Measurements from ENCODE around the gene CCSER1. TPM values are rescaled to one million over a fixed set of nuclear protein-coding genes. Genes with fewer than 3 reads are reported as not detected.

CCSER1 gene
- total and polyA plus RNA-seq, 7 donors: 0.06 to 2.5 (median 0.30) TPM

- Histone ChIP-seq H3K4me1 (no peaks in the 10 kb centered on the region), H3K4me3 (no peak overlapping the region), H3K27ac (no peak overlapping the region), H3K36me3 (ENCODE audit: insufficient read depth in 1 of 2, low read depth in 1 of 2) (no peaks in the 10 kb centered on the region), H3K9me3 (no peaks in the 10 kb centered on the region), H3K27me3 (ENCODE audit: insufficient read depth in 3 of 3, low read length in 2 of 3) (no peaks in the 10 kb centered on the region)
- TF ChIP-seq CTCF (IDR thresholded peaks at IDR 0.05): no peak
- DNase-seq: no peak
- ATAC-seq: no peak
- WGBS, 3 donors: 62 to 81% (median 73%) methylated on average over 2 of the region's 2 CpGs
- intact Hi-C loops (cut with DNase I): no loop called here
Observed at GRCh38 chr4:90441770-90442169, 314.6 kb downstream of the CCSER1 start.

- Histone ChIP-seq H3K27me3 (ENCODE audit: insufficient read depth in 3 of 3, low read length in 2 of 3) (no peaks in the 10 kb centered on the region), H3K9me3 (no peaks in the 10 kb centered on the region), H3K4me1 (no peaks in the 10 kb centered on the region), H3K27ac (no peak overlapping the region), H3K36me3 (ENCODE audit: insufficient read depth in 1 of 2, low read depth in 1 of 2) (no peaks in the 10 kb centered on the region), H3K4me3 (no peak overlapping the region)
- DNase-seq (no peak), ATAC-seq (no peak)
- 46 to 53% (median 48%) methylated on average over 2 of the region's 2 CpGs for WGBS, 3 donors
- TF ChIP-seq CTCF (IDR thresholded peaks at IDR 0.05): no peak
- intact Hi-C loops (cut with DNase I): no loop called here
Observed at GRCh38 chr4:90442619-90443018, 315.4 kb downstream of the CCSER1 start.

GRCh38 chr4:90443231-90443630, 316.0 kb downstream of the CCSER1 start:
- Histone ChIP-seq H3K36me3 (ENCODE audit: insufficient read depth in 1 of 2, low read depth in 1 of 2) (no peaks in the 10 kb centered on the region), H3K9me3 (no peaks in the 10 kb centered on the region), H3K4me3 (no peak overlapping the region), H3K4me1 (no peaks in the 10 kb centered on the region), H3K27ac (no peak overlapping the region), H3K27me3 (ENCODE audit: insufficient read depth in 3 of 3, low read length in 2 of 3) (no peaks in the 10 kb centered on the region)
- intact Hi-C loops (cut with DNase I): no loop called here
- WGBS, 3 donors: 91 to 98% (median 95%) methylated on average over 1 of the region's 1 CpG
- ATAC-seq (no peak), DNase-seq (no peak)
- no peak for TF ChIP-seq CTCF (IDR thresholded peaks at IDR 0.05)

- Histone ChIP-seq H3K27me3 (ENCODE audit: insufficient read depth in 3 of 3, low read length in 2 of 3) (no peaks in the 10 kb centered on the region), H3K9me3 (no peaks in the 10 kb centered on the region), H3K36me3 (ENCODE audit: insufficient read depth in 1 of 2, low read depth in 1 of 2) (no peaks in the 10 kb centered on the region), H3K27ac (no peak overlapping the region), H3K4me3 (no peak overlapping the region), H3K4me1 (no peaks in the 10 kb centered on the region)
- intact Hi-C loops (cut with DNase I): no loop called here
- ATAC-seq (no peak), DNase-seq (no peak)
- no peak for TF ChIP-seq CTCF (IDR thresholded peaks at IDR 0.05)
- WGBS, 3 donors: 91 to 98% (median 96%) methylated on average over 2 of the region's 2 CpGs
Observed at GRCh38 chr4:90444904-90445303, 317.7 kb downstream of the CCSER1 start.

- ATAC-seq (no peak), DNase-seq (no peak)
- H3K4me1 ChIP-seq: no peaks in the 10 kb centered on the region
- H3K9me3 ChIP-seq: no peaks in the 10 kb centered on the region
- intact Hi-C loops (cut with DNase I): no loop called here
- H3K27me3 ChIP-seq (ENCODE audit: insufficient read depth in 3 of 3, low read length in 2 of 3): no peaks in the 10 kb centered on the region
- TF ChIP-seq CTCF (IDR thresholded peaks at IDR 0.05): no peak
- H3K4me3 ChIP-seq: no peak overlapping the region
- 78 to 84% (median 82%) methylated on average over 2 of the region's 2 CpGs for WGBS, 3 donors
- H3K27ac ChIP-seq: no peak overlapping the region
- H3K36me3 ChIP-seq (ENCODE audit: insufficient read depth in 1 of 2, low read depth in 1 of 2): no peaks in the 10 kb centered on the region
Observed at GRCh38 chr4:90445380-90445779, 318.2 kb downstream of the CCSER1 start.
